NCI-H1048 (cell line): Measurements from ENCODE around the gene PRDM9.
"Not testable (repeated sequence)": the region's sequence is repeated elsewhere in the genome, so short reads cannot be mapped to it uniquely, and the experiment has no call there.

ENCODE experiments used
- DNase-seq: peaks from one replicate; lab custom pipeline; 2025; lab: John Stamatoyannopoulos, UW

PRDM9 gene

GRCh38 chr5:23527216-23527920, 20.0 kb downstream of the PRDM9 start:
- DNase-seq = not testable (repeated sequence)

- no peak for DNase-seq
Measured at GRCh38 chr5:23528677-23529076, 21.3 kb downstream of the PRDM9 start.

DNA sequence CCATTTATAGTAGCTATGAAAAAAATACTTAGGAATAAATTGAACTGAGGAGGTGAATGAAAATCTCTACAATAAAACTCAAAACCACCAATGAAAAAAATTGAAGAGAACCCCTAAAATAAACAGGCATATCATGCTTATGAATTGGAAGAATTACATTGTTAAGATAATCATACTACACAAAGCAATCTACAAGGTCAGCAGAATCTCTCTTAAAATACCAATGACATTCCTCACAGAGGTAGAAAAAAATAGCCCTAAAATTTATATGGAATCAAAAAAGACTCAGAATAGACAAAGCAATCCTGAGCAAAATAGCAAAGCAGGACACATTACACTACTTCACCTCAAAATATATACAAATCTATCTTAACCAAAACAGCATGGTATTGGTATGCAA, 23.2 kb downstream of the PRDM9 start:
- DNase-seq = no peak

DNA sequence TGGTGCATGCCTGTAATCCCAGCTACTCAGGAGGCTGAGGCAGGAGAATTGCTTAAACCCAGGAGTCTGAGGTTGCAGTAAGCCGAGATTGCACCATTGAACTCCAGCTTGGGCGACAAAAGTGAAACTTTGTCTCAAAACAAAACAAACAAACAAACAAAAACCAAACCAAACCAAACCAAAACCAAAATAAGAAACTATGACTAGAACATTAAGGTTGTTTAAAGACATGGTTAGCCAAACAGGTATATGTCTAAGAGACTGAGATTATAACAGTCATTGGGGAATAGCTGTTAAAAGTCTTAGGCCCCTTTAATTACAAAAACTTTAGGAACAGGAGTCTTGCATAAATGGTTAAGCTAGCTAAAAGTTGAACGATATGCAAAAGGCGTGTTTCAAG, 63.6 kb downstream of the PRDM9 start:
- DNase-seq = no peak
